H1 (cell line): Measurements from ENCODE around the gene FBXO7. TPM values are rescaled to one million over a fixed set of nuclear protein-coding genes. Genes with fewer than 3 reads are reported as not detected.

Experiments
- ATF2 ChIP-seq: IDR thresholded peaks from 2 replicates; pipeline ENCODE4 v1.6.1; 2012; ENCODE audit warnings: low read length, inconsistent platforms
- polyA plus RNA-seq, 7 experiments: library from polyadenylated mRNA; depleted of rRNA in 3 of 7; stranded (reverse) in 5 of 7; unstranded in 2 of 7; fragments of >200 nt in 5 of 7; fragments of 200-250 nt in 2 of 7; gene quantifications; 1 replicate in 5 of 7; 2 replicates in 1 of 7; 4 replicates in 1 of 7; pipeline versions ENCODE4 v1.2.1 to v1.2.3, GENCODE V29; 2011 to 2013; ENCODE audit warnings: missing spikeins in 2 of 7, mixed read lengths in 2 of 7
- total RNA-seq: library from RNA; stranded (reverse); fragmentation: NEBNext Ultra II Directional; extraction: Animal tissue kit (Norgen Biotek cat#: 25700); gene quantifications from 2 replicates; pipeline ENCODE4 v1.2.1, GENCODE V29; 2021

The FBXO7 gene
- total and polyA plus RNA-seq, 2 of the 8 experiments (the other 6 are each of a cell fraction or from before 2014, with no cell fraction given) = 62.7 to 76.1 TPM

GRCh38 chr22:32469799-32470212 is 4.8 kb upstream of the FBXO7 start (continued):
- TF ChIP-seq ATF2 = no peak
